ENCODE data around the gene ZRANB3.

DNA sequence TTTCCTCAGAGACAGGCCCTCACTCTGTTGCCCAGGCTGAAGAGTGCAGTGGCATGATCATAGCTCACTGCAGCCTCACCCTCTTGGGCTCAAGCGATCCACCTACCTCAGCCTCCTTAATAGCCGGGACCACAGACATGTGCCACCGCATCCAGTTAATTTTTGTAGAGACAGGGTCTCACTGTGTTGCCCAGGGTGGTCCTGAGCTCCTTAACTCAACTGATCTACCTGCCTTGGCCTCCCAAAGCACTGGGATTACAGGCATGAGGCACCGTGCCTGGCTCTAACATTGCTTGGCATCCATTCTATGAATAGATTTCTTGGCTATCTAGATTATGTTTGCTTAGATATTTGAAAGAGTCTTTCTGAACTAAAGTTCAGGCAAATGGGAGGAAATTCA lies 21.9 kb upstream of the ZRANB3 start:
- no peak for TF ChIP-seq CTCF (IDR thresholded peaks at IDR 0.05)
- TF ChIP-seq POLR2A (IDR thresholded peaks at IDR 0.05) = no peak
